H9 (cell line): Measurements from ENCODE around the gene CCDC13. TPM values are rescaled to one million over a fixed set of nuclear protein-coding genes. Genes with fewer than 3 reads are reported as not detected.

Experiments used
- DNase-seq: peaks from one replicate; pipeline ENCODE4 v3.0.0-alpha.2; 2017
- H2AFZ ChIP-seq: one replicate; pipeline ENCODE4 v1.6.1; 2013; ENCODE audit warnings: mild to moderate bottlenecking, low read length, control low read depth, moderate library complexity
- H2AK5ac ChIP-seq: 2 replicates; pipeline ENCODE4 v1.6.1; 2013; ENCODE audit warnings: low read length, control low read depth, mixed read lengths; ENCODE audit not compliant: insufficient read length
- H2BK120ac ChIP-seq: one replicate; pipeline ENCODE4 v1.6.1; 2013; ENCODE audit warnings: low read depth, mild to moderate bottlenecking, low read length, control low read depth, inconsistent platforms; ENCODE audit not compliant: poor library complexity, severe bottlenecking
- H2BK12ac ChIP-seq: 2 replicates; pipeline ENCODE4 v1.6.1; 2013; ENCODE audit warnings: low read length, control low read depth, mixed read lengths, low read depth; ENCODE audit not compliant: insufficient read length
- H2BK15ac ChIP-seq: 2 replicates; pipeline ENCODE4 v1.6.1; 2013; ENCODE audit warnings: low read depth, low read length, control low read depth
- H2BK20ac ChIP-seq: one replicate; pipeline ENCODE4 v1.6.1; 2013; ENCODE audit warnings: low read depth, mild to moderate bottlenecking, low read length, control low read depth, inconsistent platforms; ENCODE audit not compliant: poor library complexity, severe bottlenecking
- H2BK5ac ChIP-seq: 2 replicates; pipeline ENCODE4 v1.6.1; 2013; ENCODE audit warnings: low read length, control low read depth, mixed read lengths; ENCODE audit not compliant: insufficient read length
- H3K14ac ChIP-seq: 2 replicates; pipeline ENCODE4 v1.6.1; 2013; ENCODE audit warnings: low read length, control low read depth; ENCODE audit not compliant: insufficient read depth
- H3K18ac ChIP-seq: 2 replicates; pipeline ENCODE4 v1.6.1; 2013; ENCODE audit warnings: low read depth, mild to moderate bottlenecking, mixed read lengths, low read length, control low read depth; ENCODE audit not compliant: insufficient read length
- H3K23ac ChIP-seq: 2 replicates; pipeline ENCODE4 v1.6.1; 2013; ENCODE audit warnings: low read length, control low read depth, mixed read lengths, low read depth; ENCODE audit not compliant: insufficient read length
- H3K23me2 ChIP-seq: 2 replicates; pipeline ENCODE4 v1.6.1; 2013; ENCODE audit warnings: low read depth, mild to moderate bottlenecking, mixed read lengths, low read length, control low read depth; ENCODE audit not compliant: insufficient read length, poor library complexity, severe bottlenecking
- H3K27ac ChIP-seq: 2 replicates; pipeline ENCODE4 v1.5.1; 2013; ENCODE audit warnings: low read length, control low read depth, mixed read lengths, low read depth; ENCODE audit not compliant: insufficient read length
- H3K27me3 ChIP-seq: 2 replicates; pipeline ENCODE4 v1.6.1; 2013; ENCODE audit warnings: low read length, control low read depth, inconsistent platforms; ENCODE audit not compliant: insufficient read depth
- H3K4ac ChIP-seq: 2 replicates; pipeline ENCODE4 v1.6.1; 2013; ENCODE audit warnings: low read depth, mild to moderate bottlenecking, control low read depth, inconsistent platforms, low read length, moderate library complexity
- H3K4me1 ChIP-seq: 2 replicates; pipeline ENCODE4 v1.6.1; 2013; ENCODE audit warnings: low read length, control low read depth, inconsistent platforms; ENCODE audit not compliant: insufficient read depth
- H3K4me2 ChIP-seq: 2 replicates; pipeline ENCODE4 v1.6.1; 2013; ENCODE audit warnings: low read length, control low read depth, mixed read lengths; ENCODE audit not compliant: insufficient read length, insufficient read depth
- H3K56ac ChIP-seq: 2 replicates; pipeline ENCODE4 v1.6.1; 2013; ENCODE audit warnings: low read depth, mild to moderate bottlenecking, mixed read lengths, low read length, control low read depth; ENCODE audit not compliant: insufficient read length
- H3K79me1 ChIP-seq: 2 replicates; pipeline ENCODE4 v1.6.1; 2013; ENCODE audit warnings: low read depth, mild to moderate bottlenecking, moderate library complexity, low read length, control low read depth, inconsistent platforms; ENCODE audit not compliant: insufficient read depth, poor library complexity, severe bottlenecking
- H3K79me2 ChIP-seq: 2 replicates; pipeline ENCODE4 v1.6.1; 2013; ENCODE audit warnings: low read length, control low read depth, inconsistent platforms; ENCODE audit not compliant: insufficient read depth
- H3K9ac ChIP-seq: 2 replicates; pipeline ENCODE4 v1.6.1; 2013; ENCODE audit warnings: low read length, control low read depth, mixed read lengths; ENCODE audit not compliant: insufficient read length; ENCODE audit errors: extremely low read depth
- H3K9me3 ChIP-seq: one replicate; pipeline ENCODE4 v1.6.1; 2013; ENCODE audit warnings: low read depth, low read length, inconsistent platforms; ENCODE audit not compliant: control insufficient read depth
- H3T11ph ChIP-seq: one replicate; pipeline ENCODE4 v1.6.1; 2013; ENCODE audit warnings: mild to moderate bottlenecking, low read length, control low read depth, inconsistent platforms
- H4K20me1 ChIP-seq: one replicate; pipeline ENCODE4 v1.6.1; 2013; ENCODE audit not compliant: control insufficient read depth, insufficient read length, insufficient read depth
- H4K5ac ChIP-seq: 2 replicates; pipeline ENCODE4 v1.6.1; 2013; ENCODE audit warnings: low read depth, mild to moderate bottlenecking, mixed read lengths, low read length, control low read depth; ENCODE audit not compliant: insufficient read length
- H4K8ac ChIP-seq: replicated peaks from 2 replicates; pipeline ENCODE4 v1.6.1; 2013; ENCODE audit warnings: low read length, control low read depth, mixed read lengths, low read depth; ENCODE audit not compliant: insufficient read length
- H4K91ac ChIP-seq: 2 replicates; pipeline ENCODE4 v1.6.1; 2013; ENCODE audit warnings: low read depth, mild to moderate bottlenecking, moderate library complexity, mixed read lengths, low read length, control low read depth; ENCODE audit not compliant: insufficient read length
- H3K27ac Mint-ChIP-seq, 3 experiments: 2 replicates in 2 of 3; 3 replicates in 1 of 3; pipeline ENCODE4 v1.8.0; 2020 to 2021; ENCODE audit warnings: mixed read lengths in 3 of 3, mild to moderate bottlenecking in 1 of 3, moderate library complexity in 1 of 3
- H3K27me3 Mint-ChIP-seq: 2 replicates; pipeline ENCODE4 v1.8.0; 2021; ENCODE audit warnings: low read depth, mild to moderate bottlenecking, moderate library complexity, mixed read lengths
- H3K36me3 Mint-ChIP-seq, 3 experiments: 2 replicates in 2 of 3; 3 replicates in 1 of 3; pipeline ENCODE4 v1.8.0; 2020 to 2021; ENCODE audit warnings: low read depth in 3 of 3, mixed read lengths in 3 of 3; ENCODE audit not compliant: insufficient read depth in 1 of 3
- H3K4me1 Mint-ChIP-seq, 2 experiments: 2 replicates each; pipeline ENCODE4 v1.8.0; 2020; ENCODE audit warnings: mixed read lengths in 2 of 2
- H3K4me3 Mint-ChIP-seq, 2 experiments: 2 replicates in 1 of 2; 3 replicates in 1 of 2; pipeline ENCODE4 v1.8.0; 2020 to 2021; ENCODE audit warnings: mild to moderate bottlenecking in 2 of 2, mixed read lengths in 2 of 2, moderate library complexity in 1 of 2
- H3K9me3 Mint-ChIP-seq, 2 experiments: 2 replicates in 1 of 2; 3 replicates in 1 of 2; pipeline ENCODE4 v1.8.0; 2020; ENCODE audit warnings: mild to moderate bottlenecking in 2 of 2, mixed read lengths in 2 of 2, moderate library complexity in 1 of 2
- CTCF ChIP-seq: fragments of 200-600 bp; sonication (generic); conservative IDR thresholded peaks from 3 replicates; pipeline ENCODE4 v1.8.0; 2021; ENCODE audit warnings: antibody characterized with exemption, mild to moderate bottlenecking
- WGBS: extraction: QIAGEN DNeasy Blood & Tissue Kit; methylation state at CpG from one replicate; pipeline ENCODE4 v1.1.7; 2013; ENCODE audit warnings: missing lambda C conversion rate, low lambda C conversion rate, mixed read lengths; ENCODE audit not compliant: insufficient read length; ENCODE audit errors: extremely low coverage; 5-methylcytosine and 5-hydroxymethylcytosine counted together
- total RNA-seq: library from RNA; stranded (reverse); gene quantifications from 2 replicates; pipeline ENCODE4 v1.2.1, GENCODE V29; 2021

The CCDC13 gene
- total RNA-seq, 1 experiment from 2014 or later, result not detected

GRCh38 chr3:42801048-42801620 lies 28.1 kb upstream of the CCDC13 start:
- Histone ChIP-seq H3K27me3 (peaks cover 4% of the 10 kb centered on the region; the same call in 1 of the 2 replicates), H3K56ac (no peak overlapping the region), H2BK120ac (no peak overlapping the region), H3K79me1 (peaks cover 2% of the 10 kb centered on the region), H3K4me1 (peaks cover 2% of the 10 kb centered on the region), H4K20me1 (no peaks in the 10 kb centered on the region), H3K14ac (no peak overlapping the region), H3K23me2 (peaks cover 10% of the 10 kb centered on the region), H2BK12ac (no peak overlapping the region), H3K9me3 (no peaks in the 10 kb centered on the region), H2BK5ac (no peak overlapping the region), H3K79me2 (peaks cover 14% of the 10 kb centered on the region; the same call in 1 of the 2 replicates), H2AFZ (no peak overlapping the region), H3K4ac (no peak overlapping the region), H4K8ac (no peak overlapping the region), H3K9ac (no peak overlapping the region), H4K91ac (no peak overlapping the region), H2AK5ac (no peak overlapping the region), H3K23ac (no peak overlapping the region), H4K5ac (no peak overlapping the region), H2BK15ac (no peak overlapping the region), H3K4me2 (no peak overlapping the region), H3K18ac (no peak overlapping the region), H2BK20ac (no peak overlapping the region), H3T11ph (no peak overlapping the region), H3K27ac (no peak overlapping the region)
- TF ChIP-seq CTCF, result no peak
- no peak for DNase-seq
- no CpG with 5 or more reads among the region's 3 CpGs for WGBS
- peaks cover 5 to 8% (median 6%) of the 10 kb centered on the region in 3 experiments; a peak in 6 of 7 replicates for H3K36me3 Mint-ChIP-seq
- H3K27me3 Mint-ChIP-seq, result peaks cover 12% of the 10 kb centered on the region
- no peak overlapping the region for H3K4me3 Mint-ChIP-seq
- H3K9me3 Mint-ChIP-seq, result no peaks in the 10 kb centered on the region
- peak overlapping the region in 2 of 3 experiments; percentile 1 to 7; a peak in 3 of 7 replicates for H3K27ac Mint-ChIP-seq
- H3K4me1 Mint-ChIP-seq, result peaks cover 40 to 46% of the 10 kb centered on the region in 2 experiments
